ENCODE data around the gene SLC39A9. TPM values are rescaled to one million over a fixed set of nuclear protein-coding genes. Genes with fewer than 3 reads are reported as not detected.

Gene SLC39A9
- total RNA-seq, 3 donors from 2014 or later = 71.1 to 92.3 (median 73.8) TPM

- peaks cover 4% of the 10 kb centered on the region for H3K36me3 ChIP-seq
- no peak overlapping the region for H3K27ac ChIP-seq
- H3K4me1 ChIP-seq = no peaks in the 10 kb centered on the region
- intact Hi-C loops (cut with DNase I; ENCODE audit: low total_unique reads) = no loop called here
- no peak for DNase-seq (ENCODE audit: low spot score in 2 of 2)
- H3K4me3 ChIP-seq = no peak overlapping the region
- TF ChIP-seq CTCF (IDR thresholded peaks at IDR 0.05) (no peak), POLR2A (IDR thresholded peaks at IDR 0.05) (no peak), POLR2AphosphoS5 (IDR thresholded peaks at IDR 0.05) (no peak)
- H3K9me3 ChIP-seq = no peaks in the 10 kb centered on the region
- H3K27me3 ChIP-seq = no peaks in the 10 kb centered on the region
Measured at GRCh38 chr14:69423279-69423678, 24.8 kb downstream of the SLC39A9 start.

- intact Hi-C loops (cut with DNase I; ENCODE audit: low total_unique reads) = no loop called here
- no peak overlapping the region for H3K27ac ChIP-seq
- no peak for DNase-seq (ENCODE audit: low spot score in 2 of 2)
- H3K4me3 ChIP-seq = no peak overlapping the region
- no peaks in the 10 kb centered on the region for H3K4me1 ChIP-seq
- TF ChIP-seq CTCF (IDR thresholded peaks at IDR 0.05) (no peak), POLR2A (IDR thresholded peaks at IDR 0.05) (no peak), POLR2AphosphoS5 (IDR thresholded peaks at IDR 0.05) (no peak)
- H3K36me3 ChIP-seq = peaks cover 4% of the 10 kb centered on the region
- no peaks in the 10 kb centered on the region for H3K9me3 ChIP-seq
- H3K27me3 ChIP-seq = no peaks in the 10 kb centered on the region
Measured at GRCh38 chr14:69424149-69424923, 25.8 kb downstream of the SLC39A9 start.

GRCh38 chr14:69427596-69427995, 29.1 kb downstream of the SLC39A9 start:
- no peak for DNase-seq (ENCODE audit: low spot score in 2 of 2)
- H3K27me3 ChIP-seq = no peaks in the 10 kb centered on the region
- no peak overlapping the region for H3K4me3 ChIP-seq
- H3K36me3 ChIP-seq = peaks cover 4% of the 10 kb centered on the region
- TF ChIP-seq POLR2A (IDR thresholded peaks at IDR 0.05) (no peak), CTCF (IDR thresholded peaks at IDR 0.05) (no peak), POLR2AphosphoS5 (IDR thresholded peaks at IDR 0.05) (no peak)
- intact Hi-C loops (cut with DNase I; ENCODE audit: low total_unique reads) = no loop called here
- H3K4me1 ChIP-seq = no peaks in the 10 kb centered on the region
- H3K27ac ChIP-seq = no peak overlapping the region
- H3K9me3 ChIP-seq = no peaks in the 10 kb centered on the region

GRCh38 chr14:69428289-69428998, 30.0 kb downstream of the SLC39A9 start:
- no peaks in the 10 kb centered on the region for H3K27me3 ChIP-seq
- H3K27ac ChIP-seq = no peak overlapping the region
- H3K4me3 ChIP-seq = no peak overlapping the region
- H3K4me1 ChIP-seq = no peaks in the 10 kb centered on the region
- no peak for TF ChIP-seq POLR2A (IDR thresholded peaks at IDR 0.05)
- TF ChIP-seq POLR2AphosphoS5 (IDR thresholded peaks at IDR 0.05) = no peak
- TF ChIP-seq CTCF (IDR thresholded peaks at IDR 0.05) = no peak
- peaks cover 4% of the 10 kb centered on the region for H3K36me3 ChIP-seq
- intact Hi-C loops (cut with DNase I; ENCODE audit: low total_unique reads) = no loop called here
- no peaks in the 10 kb centered on the region for H3K9me3 ChIP-seq
- no peak for DNase-seq (ENCODE audit: low spot score in 2 of 2)

GRCh38 chr14:69429643-69430042, 31.2 kb downstream of the SLC39A9 start:
- Histone ChIP-seq H3K4me3 (no peak overlapping the region), H3K4me1 (no peaks in the 10 kb centered on the region), H3K9me3 (no peaks in the 10 kb centered on the region), H3K36me3 (peaks cover 4% of the 10 kb centered on the region), H3K27me3 (no peaks in the 10 kb centered on the region), H3K27ac (no peak overlapping the region)
- no peak for DNase-seq (ENCODE audit: low spot score in 2 of 2)
- intact Hi-C loops (cut with DNase I; ENCODE audit: low total_unique reads) = no loop called here
- TF ChIP-seq POLR2AphosphoS5 (IDR thresholded peaks at IDR 0.05) = no peak
- TF ChIP-seq CTCF (IDR thresholded peaks at IDR 0.05) = no peak
- TF ChIP-seq POLR2A (IDR thresholded peaks at IDR 0.05) = no peak
